K562 (cell line): Measurements from ENCODE around the gene NCOR2. TPM values are rescaled to one million over a fixed set of nuclear protein-coding genes. Genes with fewer than 3 reads are reported as not detected.

Experiments
- ATAC-seq: fragments of 200-7000 bp; cut with Tn5 transposase; 3 replicates; pipeline ENCODE4 v1.9.1; 2020; ENCODE audit warnings: moderate library complexity
- BruUV-seq: library from RNA; stranded (reverse); fragments of 400-500 nt; replicated peaks from 2 replicates; lab custom pipeline; 2021; lab: Mats Ljungman, UMichigan
- CTCF ChIA-PET: fragments of 300-600 bp; formaldehyde crosslinking; extraction: SDS; loops from one replicate; lab custom pipeline; 2021; ENCODE audit warnings: low intra/inter-chr PET ratio; lab: Yijun Ruan, JAX
- POLR2A ChIA-PET: fragments of 300-600, 350-650 bp; sonication (Branson Sonifier 250); formaldehyde crosslinking; extraction: SDS; loops from one replicate; lab custom pipeline; 2021; ENCODE audit warnings: antibody characterized with exemption, inconsistent platforms; lab: Yijun Ruan, JAX
- DNase-seq, 4 experiments: peaks; one replicate each; pipeline versions ENCODE4 v3.0.0 to v3.0.0-alpha.2; 2011 to 2018; ENCODE audit warnings: low spot score in 3 of 4, mixed read lengths in 3 of 4; ENCODE audit errors: extremely low read depth in 1 of 4
- FAIRE-seq: peaks from 2 replicates; lab custom pipeline; 2011; peaks lifted over from hg19 to GRCh38; lab: Jason Lieb, UNC
- H2AFZ ChIP-seq: 2 replicates; pipeline ENCODE4 v1.6.0; 2011; ENCODE audit warnings: low read depth, low read length, control low read depth, inconsistent platforms
- H3K27ac ChIP-seq: fragments of 200-600 bp; 3 replicates; pipeline ENCODE4 v1.8.0; 2011; ENCODE audit warnings: low read depth, mild to moderate bottlenecking, control low read depth, inconsistent platforms, low read length, moderate library complexity, mixed read lengths; ENCODE audit errors: extremely low read depth
- H3K27me3 ChIP-seq, 2 experiments: fragments of 300-600 bp in 1 of 2; 2 replicates in 1 of 2; 3 replicates in 1 of 2; pipeline versions ENCODE4 v1.6.0 to v1.8.0; 2011; ENCODE audit warnings: inconsistent platforms in 2 of 2, low read length in 2 of 2, mild to moderate bottlenecking in 1 of 2, mixed read lengths in 1 of 2, moderate library complexity in 1 of 2; ENCODE audit not compliant: control insufficient read depth in 2 of 2, insufficient read depth in 2 of 2
- H3K36me3 ChIP-seq: fragments of 300-600 bp; 3 replicates; pipeline ENCODE4 v1.8.0; 2011; ENCODE audit warnings: mild to moderate bottlenecking, low read length, inconsistent platforms; ENCODE audit not compliant: control insufficient read depth, insufficient read depth
- H3K4me1 ChIP-seq, 2 experiments: fragments of 200-600 bp in 1 of 2; replicated peaks in 1 of 2; 2 replicates in 1 of 2; 3 replicates in 1 of 2; pipeline versions ENCODE4 v1.5.1 to v1.8.0; 2011; ENCODE audit warnings: inconsistent platforms in 2 of 2, low read length in 2 of 2, mild to moderate bottlenecking in 1 of 2, mixed read lengths in 1 of 2, moderate library complexity in 1 of 2; ENCODE audit not compliant: control insufficient read depth in 2 of 2, insufficient read depth in 2 of 2
- H3K4me2 ChIP-seq: 2 replicates; pipeline ENCODE4 v1.6.1; 2011; ENCODE audit warnings: low read length, control low read depth, inconsistent platforms, mixed read lengths; ENCODE audit not compliant: insufficient read depth
- H3K4me3 ChIP-seq: fragments of 200-600 bp; sonication (generic), shearing (Covaris generic); 2 replicates; pipeline ENCODE4 v1.5.1; 2016; ENCODE audit warnings: control low read depth, inconsistent platforms
- H3K79me2 ChIP-seq: fragments of 200-600 bp; 3 replicates; pipeline ENCODE4 v1.8.0; 2011; ENCODE audit warnings: low read length, inconsistent platforms; ENCODE audit not compliant: control insufficient read depth, insufficient read depth
- H3K9ac ChIP-seq, 2 experiments: 2 replicates each; pipeline versions ENCODE4 v1.6.0 to v1.6.1; 2011; ENCODE audit warnings: low read depth in 2 of 2, low read length in 2 of 2, control low read depth in 1 of 2, inconsistent platforms in 1 of 2, mild to moderate bottlenecking in 1 of 2, mixed read lengths in 1 of 2; ENCODE audit not compliant: insufficient read depth in 1 of 2
- H3K9me1 ChIP-seq: one replicate; pipeline ENCODE4 v1.6.0; 2011; ENCODE audit warnings: inconsistent platforms, mild to moderate bottlenecking, low read length, moderate library complexity; ENCODE audit not compliant: control insufficient read depth, insufficient read depth
- H3K9me3 ChIP-seq: replicated peaks from 2 replicates; pipeline ENCODE4 v1.5.1; 2011; ENCODE audit warnings: low read depth, low read length, inconsistent platforms; ENCODE audit not compliant: control insufficient read depth, insufficient read depth
- H4K20me1 ChIP-seq: replicated peaks from 2 replicates; pipeline ENCODE4 v1.6.1; 2011; ENCODE audit warnings: low read length, inconsistent platforms, mixed read lengths; ENCODE audit not compliant: control insufficient read depth, insufficient read depth
- CCAR2 ChIP-seq: fragments of 200-400 bp; formaldehyde crosslinking; IDR thresholded peaks from 2 replicates; pipeline ENCODE4 v1.6.1; 2017; ENCODE audit warnings: mild to moderate bottlenecking, low read depth, low read length
- ELK1 ChIP-seq: sonication (generic); formaldehyde crosslinking; IDR thresholded peaks from 2 replicates; pipeline ENCODE4 v1.8.1; 2022; ENCODE audit warnings: missing genetic modification reagents
- FOXJ2 ChIP-seq: fragments of 200-800 bp; sonication (Bioruptor generic); IDR thresholded peaks from 2 replicates; pipeline ENCODE4 v1.6.1; 2016; ENCODE audit warnings: missing genetic modification characterization, missing compliant biosample characterization
- KLF13 ChIP-seq: fragments of 450-650 bp; IDR thresholded peaks from 2 replicates; pipeline ENCODE4 v1.6.1; 2016; ENCODE audit warnings: missing genetic modification characterization, low read depth, mild to moderate bottlenecking, missing compliant biosample characterization, moderate library complexity, borderline replicate concordance
- MCM5 ChIP-seq: fragments of 450-650 bp; IDR thresholded peaks from 2 replicates; pipeline ENCODE4 v1.6.1; 2016; ENCODE audit warnings: low read depth
- ZBTB43 ChIP-seq: sonication (generic); formaldehyde crosslinking; IDR thresholded peaks from 2 replicates; pipeline ENCODE4 v1.8.0; 2023; ENCODE audit warnings: mild to moderate bottlenecking, missing genetic modification reagents
- ZFX ChIP-seq: sonication (generic); formaldehyde crosslinking; IDR thresholded peaks from 2 replicates; pipeline ENCODE4 v1.8.0; 2022; ENCODE audit warnings: mild to moderate bottlenecking, missing genetic modification reagents, moderate library complexity
- ZNF175 ChIP-seq: fragments of 200-800 bp; sonication (Bioruptor generic); IDR thresholded peaks from 2 replicates; pipeline ENCODE4 v1.6.1; 2016; ENCODE audit warnings: low read depth, mild to moderate bottlenecking, missing genetic modification characterization, missing compliant biosample characterization
- ZNF197 ChIP-seq: fragments of 200-800 bp; sonication (Bioruptor generic); IDR thresholded peaks from 2 replicates; pipeline ENCODE4 v1.6.1; 2016; ENCODE audit warnings: low read depth, missing genetic modification characterization, missing compliant biosample characterization
- ZNF551 ChIP-seq: fragments of 250-450 bp; sonication (Bioruptor Pico); IDR thresholded peaks from 2 replicates; pipeline ENCODE4 v1.5.0; 2021; ENCODE audit warnings: mild to moderate bottlenecking, moderate library complexity
- WGBS: fragments of 100-300 bp; shearing (Covaris generic); methylation state at CpG from one replicate; pipeline ENCODE4 v1.1.6; 2016; ENCODE audit warnings: low coverage, mixed read lengths; ENCODE audit not compliant: insufficient coverage; ENCODE audit errors: missing lambda C conversion rate; 5-methylcytosine and 5-hydroxymethylcytosine counted together
- in situ Hi-C: fragments of 300-500 bp; cut with MboI; formaldehyde crosslinking; loops from 4 replicates; pipeline ENCODE4 v1.15.0; 2018; ENCODE audit warnings: inconsistent platforms, mixed read lengths
- intact Hi-C: fragments of 100-400 bp; cut with micrococcal nuclease; formaldehyde crosslinking; loops from 2 replicates; pipeline ENCODE4 v1.14.2; 2022
- polyA plus RNA-seq, 8 experiments: library from polyadenylated mRNA; depleted of rRNA in 4 of 8; stranded (reverse) in 5 of 8; unstranded in 3 of 8; fragments of >200 nt; fragmentation: Nextera tagmentation in 2 of 8; fragmentation: Illumina TruSeq in 1 of 8; extraction: Ambion mirVana in 2 of 8; extraction: Trizol in 1 of 8; gene quantifications; 2 replicates each; pipeline versions ENCODE4 v1.2.1 to v1.2.3, GENCODE V29; 2011 to 2014; ENCODE audit warnings: inconsistent platforms in 1 of 8, missing spikeins in 1 of 8
- total RNA-seq, 7 experiments: library from RNA; depleted of rRNA in 6 of 7; stranded (reverse); fragments of >200 nt in 6 of 7; fragmentation: Illumina TruSeq in 2 of 7; extraction: Trizol in 2 of 7; gene quantifications; 2 replicates each; pipeline versions ENCODE4 v1.2.1 to v1.2.3, GENCODE V29; 2011 to 2021; ENCODE audit warnings: low replicate concordance in 1 of 7
- TF ChIP-seq, protein P1 (sequence below): sonication (generic); formaldehyde crosslinking; IDR thresholded peaks from 2 replicates; pipeline ENCODE4 v1.8.0; 2022; ENCODE audit warnings: mild to moderate bottlenecking, missing genetic modification reagents
- TF ChIP-seq, protein P2 (sequence below), 2 experiments: IDR thresholded peaks in 1 of 2; conservative IDR thresholded peaks in 1 of 2; 2 replicates each; pipeline ENCODE4 v1.6.1; 2016; ENCODE audit warnings: low read depth in 2 of 2, mild to moderate bottlenecking in 1 of 2, missing compliant biosample characterization in 1 of 2, missing genetic modification characterization in 1 of 2, moderate library complexity in 1 of 2

The NCOR2 gene
- total and polyA plus RNA-seq, 9 of the 15 experiments (the other 6 are each of a cell fraction or from before 2014, with no cell fraction given): 0.18 to 126 (median 8.4) TPM

DNA sequence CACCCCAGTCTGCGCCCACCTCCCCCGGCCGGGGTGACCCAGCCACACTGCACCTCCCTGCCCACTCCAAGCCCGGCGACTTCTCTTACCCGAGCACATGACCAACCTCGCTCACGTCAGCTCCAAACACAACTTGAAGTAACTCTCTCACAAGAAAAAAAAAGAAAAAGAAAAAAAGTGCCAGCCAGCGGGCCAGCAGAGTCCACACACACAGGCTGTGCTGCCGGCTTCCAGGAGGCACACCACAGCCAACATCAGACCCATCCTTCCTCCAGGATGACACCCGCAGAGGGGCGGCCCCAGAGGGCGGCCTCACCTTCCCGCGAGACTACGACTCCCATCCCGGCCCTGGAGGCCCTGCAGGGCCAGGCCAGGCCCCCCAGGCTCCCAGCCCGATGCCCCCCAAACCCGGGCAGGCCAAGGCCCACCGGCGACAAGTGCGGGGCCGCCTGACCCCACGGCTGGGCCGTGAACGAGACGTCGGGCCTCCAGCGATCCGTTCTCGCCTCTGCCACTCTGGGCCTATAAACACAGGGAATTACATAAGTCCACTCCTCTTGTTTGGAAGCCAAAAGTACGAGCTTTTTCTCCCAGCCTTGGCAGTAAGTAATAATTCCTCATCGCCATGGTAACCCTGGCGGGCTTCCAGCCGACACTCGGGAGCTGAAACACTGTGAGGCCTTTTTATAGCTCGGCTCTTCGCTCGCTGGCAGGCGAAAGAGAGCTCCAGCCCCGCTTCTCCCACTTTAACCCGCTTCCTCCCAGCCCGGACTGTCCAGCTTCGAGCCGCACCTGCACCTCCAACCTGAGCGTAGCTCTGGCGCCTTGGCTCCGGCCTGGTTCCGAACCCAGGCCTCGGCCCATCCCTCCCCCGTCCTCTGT lies 49.1 kb downstream of the NCOR2 start:
- ChIA-PET CTCF (interaction anchor here (0.6 kb wide), 1 partner anchor 22 kb away, joined by 3 read pairs; no protein-coding TSS in a partner anchor), POLR2A (interaction anchor here (1.0 to 1.4 kb wide), 3 partner anchors 9 to 20 kb away, joined by 3 to 6 read pairs (median 4); no protein-coding TSS in a partner anchor)
- ATAC-seq: peak; percentile 44
- H2AFZ ChIP-seq: no peak overlapping the region
- peaks cover 67% of the 10 kb centered on the region for H3K79me2 ChIP-seq
- no peak overlapping the region for H3K4me3 ChIP-seq
- no TSS peak for BruUV-seq
- DNase-seq: peak in 1 of 4 experiments; percentile 57
- peaks cover 16% of the 10 kb centered on the region; the same call in 2 of the 3 replicates for H3K36me3 ChIP-seq
- intact Hi-C loops (no loop called here), in situ Hi-C loops (no loop called here)
- H3K9me1 ChIP-seq: peaks cover 2% of the 10 kb centered on the region
- H3K4me2 ChIP-seq: no peak overlapping the region
- H3K4me1 ChIP-seq: peaks cover 19 to 58% of the 10 kb centered on the region in 2 experiments
- no peak for FAIRE-seq
- 77% methylated on average over 34 of the region's 51 CpGs for WGBS
- no peaks in the 10 kb centered on the region for H3K27me3 ChIP-seq
- H3K9ac ChIP-seq: peak overlapping the region in 1 of 2 experiments; percentile 56; a peak in 1 of 4 replicates
- peaks cover 2% of the 10 kb centered on the region for H3K9me3 ChIP-seq
- peak overlapping the region; percentile 59; the same call in 2 of the 3 replicates for H3K27ac ChIP-seq
- H4K20me1 ChIP-seq: peaks cover 26% of the 10 kb centered on the region
- TF ChIP-seq MCM5: no peak
- TF ChIP-seq ZNF175 (CRISPR knock-in tag): no peak
- TF ChIP-seq ZBTB43 (CRISPR knock-in tag): no peak
- no peak for TF ChIP-seq KLF13 (tag)
- peak; percentile 71; the same call in 1 of the 2 replicates for TF ChIP-seq FOXJ2
- TF ChIP-seq ZFX (CRISPR knock-in tag): no peak
- TF ChIP-seq ELK1 (CRISPR knock-in tag): no peak
- TF ChIP-seq, protein P1, sequence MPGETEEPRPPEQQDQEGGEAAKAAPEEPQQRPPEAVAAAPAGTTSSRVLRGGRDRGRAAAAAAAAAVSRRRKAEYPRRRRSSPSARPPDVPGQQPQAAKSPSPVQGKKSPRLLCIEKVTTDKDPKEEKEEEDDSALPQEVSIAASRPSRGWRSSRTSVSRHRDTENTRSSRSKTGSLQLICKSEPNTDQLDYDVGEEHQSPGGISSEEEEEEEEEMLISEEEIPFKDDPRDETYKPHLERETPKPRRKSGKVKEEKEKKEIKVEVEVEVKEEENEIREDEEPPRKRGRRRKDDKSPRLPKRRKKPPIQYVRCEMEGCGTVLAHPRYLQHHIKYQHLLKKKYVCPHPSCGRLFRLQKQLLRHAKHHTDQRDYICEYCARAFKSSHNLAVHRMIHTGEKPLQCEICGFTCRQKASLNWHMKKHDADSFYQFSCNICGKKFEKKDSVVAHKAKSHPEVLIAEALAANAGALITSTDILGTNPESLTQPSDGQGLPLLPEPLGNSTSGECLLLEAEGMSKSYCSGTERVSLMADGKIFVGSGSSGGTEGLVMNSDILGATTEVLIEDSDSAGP (CRISPR knock-in tag): no peak
- TF ChIP-seq, protein P2, sequence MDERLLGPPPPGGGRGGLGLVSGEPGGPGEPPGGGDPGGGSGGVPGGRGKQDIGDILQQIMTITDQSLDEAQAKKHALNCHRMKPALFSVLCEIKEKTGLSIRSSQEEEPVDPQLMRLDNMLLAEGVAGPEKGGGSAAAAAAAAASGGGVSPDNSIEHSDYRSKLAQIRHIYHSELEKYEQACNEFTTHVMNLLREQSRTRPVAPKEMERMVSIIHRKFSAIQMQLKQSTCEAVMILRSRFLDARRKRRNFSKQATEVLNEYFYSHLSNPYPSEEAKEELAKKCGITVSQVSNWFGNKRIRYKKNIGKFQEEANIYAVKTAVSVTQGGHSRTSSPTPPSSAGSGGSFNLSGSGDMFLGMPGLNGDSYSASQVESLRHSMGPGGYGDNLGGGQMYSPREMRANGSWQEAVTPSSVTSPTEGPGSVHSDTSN (CRISPR knock-in tag; IDR thresholded peaks at IDR 0.05; ENCODE audit: low read depth): no peak
- TF ChIP-seq, protein P2 (tag; conservative IDR thresholded peaks at IDR 0.05; ENCODE audit: low read depth): peak; percentile 34; the same call in 1 of the 2 replicates
- no peak for TF ChIP-seq CCAR2
- TF ChIP-seq ZNF197 (CRISPR knock-in tag): no peak
- no peak for TF ChIP-seq ZNF551 (CRISPR knock-in tag)
